ENCODE data around the gene MYH11. TPM values are rescaled to one million over a fixed set of nuclear protein-coding genes. Genes with fewer than 3 reads are reported as not detected.

Gene MYH11
- 0.02 to 0.12 TPM (median 0.05 TPM) in 5 replicates for total RNA-seq (2022; extraction: Qiagen RNA extraction; ENCODE audit: low read depth)

DNA sequence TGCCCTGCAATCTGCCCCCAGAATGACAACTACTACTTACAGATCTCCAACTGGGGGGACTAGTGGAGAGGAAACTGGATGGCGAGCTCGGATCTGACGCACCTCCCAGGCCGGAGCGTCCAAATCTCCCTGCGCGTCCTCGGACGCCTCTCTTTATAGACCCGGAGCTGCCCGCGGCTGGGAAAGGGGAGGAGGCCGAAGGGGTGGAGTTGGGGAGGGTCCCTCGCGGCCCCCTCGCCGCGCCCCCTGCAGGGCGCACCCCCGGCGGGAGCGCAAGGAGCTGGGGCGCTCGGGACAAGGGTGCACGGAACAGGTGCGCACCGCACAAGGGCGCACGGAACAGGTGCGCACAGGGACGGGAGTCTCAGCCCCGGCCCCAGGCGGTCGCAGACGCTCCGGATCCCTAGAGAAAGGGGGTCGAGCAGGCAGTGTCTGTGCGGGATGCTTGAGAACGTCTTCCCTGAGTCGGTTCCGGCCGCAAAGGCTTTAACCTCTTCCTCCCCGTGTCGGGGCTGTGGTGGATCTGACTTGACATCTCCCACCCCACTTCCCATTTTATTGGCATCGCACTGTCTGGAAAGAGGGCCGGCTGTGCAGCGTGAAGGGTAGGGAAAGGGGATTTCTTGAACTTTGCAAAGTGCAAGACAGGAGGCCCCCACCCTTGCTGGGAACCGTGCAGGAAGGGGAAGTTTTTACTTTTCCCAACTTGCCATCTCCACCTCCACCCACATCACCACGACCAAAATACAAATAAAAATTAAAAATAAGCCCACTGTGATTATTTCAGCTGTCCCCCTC, at the start of gene MYH11:
MYH11 (minus strand) TSS at position 128 of the 798 bp plus-strand sequence. CDS start 18,776 bp downstream, outside the sequence.

DNA sequence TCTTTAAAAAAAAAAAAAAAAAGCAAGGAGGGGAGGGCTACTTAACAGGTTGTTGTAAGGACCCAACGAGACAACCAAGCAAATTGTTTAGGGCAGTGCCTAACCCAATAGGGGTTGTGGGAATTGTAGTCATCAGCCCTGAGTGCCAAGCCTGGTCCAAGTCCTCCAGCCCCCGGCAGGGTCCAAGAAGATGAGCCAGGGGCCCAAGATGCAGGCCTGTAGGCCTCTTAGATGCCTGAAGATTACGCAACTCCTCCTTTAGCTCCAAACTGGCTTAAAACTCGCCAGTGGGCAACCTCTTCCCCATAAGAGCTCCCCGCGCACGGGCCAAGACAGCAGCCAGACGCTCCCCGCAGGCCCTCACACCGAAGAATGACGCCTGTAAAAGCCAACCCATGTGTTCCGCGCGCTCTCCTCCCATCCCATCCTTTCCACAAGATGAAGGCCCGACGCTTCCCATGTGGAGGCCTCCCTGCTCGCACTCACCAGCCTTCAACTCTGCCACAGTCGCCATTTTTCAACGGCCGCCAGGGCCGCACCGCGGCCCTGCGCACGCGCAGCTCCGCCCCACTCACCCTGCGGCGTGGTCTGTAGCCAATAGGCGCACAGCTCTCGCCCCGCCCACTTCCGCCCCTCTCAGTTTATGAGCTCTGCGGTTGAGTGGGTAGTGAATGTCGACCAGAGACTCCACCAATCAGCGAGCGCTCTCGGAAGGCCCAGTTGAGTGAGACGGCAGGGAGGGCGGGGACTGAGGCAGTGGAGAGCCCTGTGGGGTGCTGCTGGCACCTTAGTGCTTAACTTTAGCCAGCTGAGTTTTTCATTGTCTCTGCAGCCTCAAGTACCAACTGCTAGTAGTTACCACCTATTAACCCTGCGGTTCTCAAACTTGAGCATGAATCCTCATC, 31.5 kb upstream of the MYH11 start, which contains the start of gene CEP20:
CEP20 (minus strand) TSS at position 532 of the 905 bp plus-strand sequence; CDS start at position 514, 18 bp downstream.

Other genes starting within 250 kb of the MYH11 start
- gene MARF1, start 213.9 kb downstream of the MYH11 start, total RNA-seq (2022; extraction: Qiagen RNA extraction; ENCODE audit: low read depth) = 9.4 to 11.9 TPM (median 10.7 TPM) in 5 replicates
- gene NDE1, start 206.8 kb downstream of the MYH11 start, total RNA-seq (2022; extraction: Qiagen RNA extraction; ENCODE audit: low read depth) = 37.6 to 43.5 TPM (median 40.0 TPM) in 5 replicates
- 36.8 to 54.0 TPM (median 41.1 TPM) in 5 replicates for gene CEP20, start 31.6 kb upstream of the MYH11 start, total RNA-seq (2022; extraction: Qiagen RNA extraction; ENCODE audit: low read depth)
- gene ABCC1, start 92.6 kb upstream of the MYH11 start, total RNA-seq (2022; extraction: Qiagen RNA extraction; ENCODE audit: low read depth) = 94.8 to 110 TPM (median 106 TPM) in 5 replicates